ENCODE data around the gene OPCML.

The OPCML gene

DNA sequence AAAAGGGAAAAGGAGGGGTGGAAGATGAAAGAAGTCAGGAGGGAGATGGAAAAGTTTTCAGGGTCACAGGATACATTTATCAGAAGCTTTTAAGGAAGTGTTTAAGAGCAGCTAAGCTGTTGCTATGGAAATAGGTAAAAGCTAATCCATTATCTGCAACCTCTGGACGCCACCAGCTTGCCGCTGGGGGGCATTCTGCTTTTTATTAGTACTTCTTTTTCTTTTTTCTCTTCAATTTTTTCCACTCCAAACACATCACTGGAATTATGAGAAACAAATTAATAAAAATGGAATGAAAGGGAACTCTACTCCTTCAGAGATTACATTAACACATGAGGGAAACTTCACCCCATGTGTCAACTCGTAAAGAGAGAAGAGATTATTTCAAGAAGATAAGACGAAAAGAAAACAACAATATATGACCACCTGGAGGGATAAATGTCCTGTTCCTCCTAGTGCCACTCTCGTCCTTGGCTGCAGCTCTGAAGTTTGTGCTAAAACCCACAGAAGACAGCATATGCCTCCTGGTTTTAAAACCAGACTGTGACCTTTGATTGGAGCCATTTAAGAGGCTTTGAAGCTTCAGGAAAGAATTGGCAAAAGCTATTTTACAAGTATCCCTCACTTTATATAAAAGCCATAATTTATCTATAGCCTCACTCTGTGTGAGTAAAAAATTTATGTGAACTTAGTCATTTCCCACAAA is 972.8 kb downstream of the OPCML start:
- DNase-seq (ENCODE audit: low read depth in 2 of 2), result no peak

DNA sequence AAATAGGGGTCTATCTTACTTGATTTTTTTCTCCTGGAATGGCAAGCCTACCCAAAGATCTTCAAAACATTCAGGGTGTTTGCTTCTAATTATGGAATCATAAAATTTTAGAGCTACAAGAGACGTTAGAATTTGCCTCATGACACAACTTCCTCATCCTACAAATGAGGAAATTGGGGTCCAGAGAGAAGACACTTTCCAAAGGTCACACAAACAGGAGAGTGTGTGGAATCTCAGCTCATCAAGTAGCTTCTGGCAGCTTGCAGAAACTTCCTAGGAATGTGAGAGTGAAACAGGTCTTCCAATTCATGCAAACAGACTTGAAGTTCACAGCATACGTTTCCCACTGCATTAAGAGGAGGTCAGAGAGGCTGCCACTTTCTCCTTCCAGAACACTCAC is 976.0 kb downstream of the OPCML start:
- no peak for DNase-seq (ENCODE audit: low read depth in 2 of 2)

DNA sequence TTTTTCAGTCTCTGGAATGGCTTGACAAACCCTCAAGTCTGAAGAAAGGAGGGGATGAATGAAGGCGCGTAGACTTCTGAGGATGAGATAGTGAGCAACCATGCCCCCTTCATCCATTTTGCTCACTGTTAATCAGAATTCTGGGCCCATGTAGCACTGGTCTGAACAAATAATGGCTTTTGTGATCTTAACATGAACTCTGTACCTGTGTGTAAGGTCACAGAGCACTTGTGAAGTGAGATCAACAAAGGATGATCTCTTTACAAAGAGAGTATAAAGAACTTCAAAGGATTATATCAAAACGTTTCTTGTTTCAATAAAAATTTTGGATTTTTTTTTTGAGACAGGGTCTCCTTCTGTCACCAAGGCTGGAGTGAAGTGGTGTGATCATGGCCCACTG is 976.7 kb downstream of the OPCML start:
- no peak for DNase-seq (ENCODE audit: low read depth in 2 of 2)

DNA sequence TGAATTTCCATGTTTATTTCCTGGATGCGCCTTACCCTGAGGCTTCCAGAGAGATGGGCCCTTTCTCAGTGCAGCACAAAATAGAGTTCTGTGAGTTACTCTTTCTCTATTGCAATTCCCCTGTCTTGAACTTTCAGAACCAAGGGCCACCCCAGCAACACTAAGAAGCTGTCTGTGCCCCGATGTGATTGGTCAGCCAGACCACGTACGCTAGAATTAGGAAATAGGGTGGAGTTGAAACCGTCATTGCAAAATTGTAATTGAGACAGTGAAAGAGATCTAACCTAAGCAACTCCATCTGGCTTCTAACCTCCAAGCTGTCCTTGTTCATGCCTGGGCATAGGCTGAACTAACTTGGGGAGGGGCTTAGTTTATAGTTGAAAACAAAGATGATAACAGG is 981.3 kb downstream of the OPCML start:
- DNase-seq (ENCODE audit: low read depth in 2 of 2), result no peak

DNA sequence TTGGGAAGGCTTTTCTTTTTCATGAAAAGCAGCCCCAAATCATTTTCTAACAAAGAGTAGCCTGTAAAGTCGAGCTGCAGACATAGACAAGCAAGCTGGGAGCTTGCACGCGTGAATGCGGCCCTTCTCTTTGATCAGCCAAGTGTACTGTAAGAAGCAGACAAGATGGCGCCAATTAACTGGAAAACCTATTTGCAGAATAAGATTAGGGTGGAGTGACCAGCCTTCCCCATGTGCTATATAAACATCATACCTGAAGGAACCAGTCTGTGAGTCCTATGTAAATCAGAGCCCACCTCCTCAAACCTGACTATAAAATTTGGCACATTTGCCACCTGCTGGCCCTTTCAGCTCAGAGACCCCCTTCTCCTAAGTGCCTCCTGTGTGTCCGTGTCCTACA is 982.7 kb downstream of the OPCML start:
- DNase-seq (ENCODE audit: low read depth in 2 of 2), result no peak

DNA sequence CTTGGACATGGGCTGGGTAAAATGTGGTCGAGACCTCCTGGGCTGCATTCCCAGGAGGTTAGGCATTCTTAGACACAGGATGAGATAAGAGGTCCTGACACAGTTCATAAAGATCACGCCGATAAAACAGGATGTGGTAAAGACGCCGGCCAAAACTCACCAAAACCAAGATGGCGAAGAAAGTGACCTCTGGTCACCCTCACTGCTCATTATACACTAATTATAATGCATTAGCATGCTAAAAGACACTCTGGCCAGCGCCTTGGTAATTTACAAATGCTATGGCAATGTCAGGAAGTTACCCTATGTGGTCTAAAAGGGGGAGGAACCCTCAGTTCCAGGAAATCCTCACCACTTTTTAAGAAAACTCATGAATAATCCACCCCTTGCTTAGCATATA is 983.3 kb downstream of the OPCML start:
- no peak for DNase-seq (ENCODE audit: low read depth in 2 of 2)

DNA sequence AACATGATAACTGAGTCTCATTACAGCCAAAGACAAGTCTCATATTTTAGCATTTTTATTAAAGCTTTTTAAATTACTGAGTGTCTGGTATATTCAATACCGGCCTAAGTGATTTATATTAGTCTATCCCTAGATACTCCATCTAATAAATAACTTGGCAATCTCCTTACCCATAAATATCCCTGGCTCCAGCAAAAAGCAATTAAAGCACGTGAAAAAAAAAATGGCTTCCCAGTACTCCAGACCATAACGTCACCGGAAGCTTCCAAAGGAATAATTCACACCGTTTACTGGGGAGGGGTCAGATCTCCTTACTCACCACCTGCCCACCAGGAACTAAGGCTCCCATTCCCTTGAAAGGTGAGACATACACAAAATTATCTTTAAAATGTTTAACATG is 988.3 kb downstream of the OPCML start:
- no peak for DNase-seq (ENCODE audit: low read depth in 2 of 2)

DNA sequence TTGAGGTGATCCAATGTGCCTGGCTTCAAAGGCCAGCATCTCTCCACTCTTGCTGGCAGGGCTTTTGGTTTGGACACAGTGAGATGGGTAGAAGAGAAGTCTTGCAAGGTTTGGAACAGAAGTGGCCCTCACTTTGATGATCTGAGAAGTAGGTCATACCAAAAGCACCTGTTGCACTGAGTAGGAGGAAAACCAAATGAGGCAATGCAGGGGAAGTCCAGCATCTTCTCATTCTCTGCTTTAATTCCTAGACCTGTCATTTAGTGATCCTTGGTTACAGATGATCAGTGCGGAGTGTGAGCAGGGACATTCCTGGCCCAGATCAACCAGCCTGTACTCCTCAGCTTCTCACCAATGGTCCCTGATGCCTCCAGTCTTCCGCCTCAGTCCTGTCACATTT is 990.5 kb downstream of the OPCML start:
- DNase-seq (ENCODE audit: low read depth in 2 of 2), result no peak

DNA sequence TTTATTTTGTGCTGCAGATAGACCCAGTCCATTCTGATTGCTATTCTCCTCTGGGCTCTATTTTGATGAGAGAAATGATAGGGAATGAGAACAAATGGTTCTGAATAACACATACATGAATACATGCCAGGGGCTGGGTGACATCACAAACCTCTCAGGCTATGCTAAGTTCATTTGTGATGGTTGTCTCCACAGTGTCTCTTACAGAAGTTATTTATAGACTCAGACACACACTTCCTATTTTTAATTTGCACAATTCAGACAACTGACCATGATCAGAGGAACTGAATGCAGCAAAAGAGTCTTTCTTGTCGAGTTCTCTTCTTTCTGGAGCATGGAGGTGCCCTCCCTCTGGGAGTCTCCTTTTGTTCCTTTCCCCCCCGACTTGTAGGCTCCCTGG is 991.7 kb downstream of the OPCML start:
- DNase-seq (ENCODE audit: low read depth in 2 of 2), result no peak

DNA sequence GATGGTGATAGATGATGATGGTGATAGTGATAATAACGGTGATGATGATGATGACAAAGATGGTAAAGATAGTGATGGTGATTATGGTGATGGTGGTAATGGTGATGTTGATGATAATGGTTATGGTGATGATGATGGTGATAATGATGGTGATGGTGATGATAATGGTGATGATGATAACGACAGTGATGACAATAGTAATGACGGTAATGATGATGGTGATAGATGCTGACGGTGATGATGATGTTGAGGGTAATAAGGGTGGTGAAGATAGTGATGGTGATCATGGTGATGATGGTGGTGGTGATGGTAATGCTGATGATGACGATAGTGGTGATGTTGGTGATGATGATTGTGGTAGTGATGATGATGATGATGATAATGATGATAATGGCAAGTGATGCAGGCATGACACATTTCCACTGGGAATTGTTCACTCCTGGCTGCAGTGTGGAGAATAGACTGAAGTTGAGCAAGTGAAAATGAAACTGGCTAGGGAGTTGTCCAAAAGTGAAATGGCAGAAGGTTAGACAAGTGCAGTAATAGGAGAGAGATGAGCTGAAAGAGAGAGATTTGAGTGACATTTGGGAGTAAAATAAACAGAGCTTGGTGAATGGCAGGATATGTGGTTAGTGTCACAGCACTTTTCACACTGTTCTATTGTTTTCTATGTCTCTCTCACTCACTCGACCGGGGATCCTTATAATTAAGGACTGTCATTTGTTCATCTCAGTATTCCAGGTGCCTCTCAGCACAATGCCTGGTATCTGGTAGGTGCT is 992.5 kb downstream of the OPCML start:
- DNase-seq (ENCODE audit: low read depth in 2 of 2), result no peak

DNA sequence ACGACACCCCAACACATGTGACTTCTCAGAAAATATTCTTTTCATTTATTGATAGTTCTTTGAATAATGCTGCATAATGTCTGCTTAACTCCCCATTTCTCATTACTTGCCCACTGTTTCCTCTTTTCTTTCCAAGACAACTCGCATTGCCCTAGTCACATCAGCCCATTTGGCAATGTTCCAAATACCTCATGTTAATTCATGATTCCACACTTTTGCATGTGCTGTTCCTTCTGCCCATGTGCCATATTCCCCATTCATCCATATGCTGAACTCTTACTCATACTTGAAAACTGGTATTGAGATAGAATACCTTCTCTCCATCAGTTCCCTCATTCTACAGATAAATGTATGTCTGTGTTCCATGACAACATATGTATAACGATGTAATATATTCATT is 993.7 kb downstream of the OPCML start:
- no peak for DNase-seq (ENCODE audit: low read depth in 2 of 2)

DNA sequence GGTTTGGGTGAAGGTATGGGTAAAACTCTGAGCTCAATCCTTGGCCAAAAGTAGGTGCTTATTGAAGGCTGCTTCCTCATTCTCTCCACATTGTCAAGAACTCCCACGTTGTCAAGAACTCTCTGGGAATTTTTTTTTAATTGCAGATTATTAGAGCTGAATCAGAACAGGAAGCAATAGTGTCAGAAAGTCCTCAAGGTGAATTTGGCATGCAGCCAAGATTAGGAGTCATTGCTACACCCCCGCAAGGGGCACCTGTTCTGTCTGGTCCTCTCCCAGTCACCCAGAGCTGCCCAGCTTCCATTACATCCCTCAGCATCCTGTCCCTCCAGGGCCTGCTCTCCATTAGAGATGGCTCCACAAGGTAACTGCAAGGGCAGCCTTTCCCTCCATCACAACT is 996.5 kb downstream of the OPCML start:
- DNase-seq (ENCODE audit: low read depth in 2 of 2), result no peak

DNA sequence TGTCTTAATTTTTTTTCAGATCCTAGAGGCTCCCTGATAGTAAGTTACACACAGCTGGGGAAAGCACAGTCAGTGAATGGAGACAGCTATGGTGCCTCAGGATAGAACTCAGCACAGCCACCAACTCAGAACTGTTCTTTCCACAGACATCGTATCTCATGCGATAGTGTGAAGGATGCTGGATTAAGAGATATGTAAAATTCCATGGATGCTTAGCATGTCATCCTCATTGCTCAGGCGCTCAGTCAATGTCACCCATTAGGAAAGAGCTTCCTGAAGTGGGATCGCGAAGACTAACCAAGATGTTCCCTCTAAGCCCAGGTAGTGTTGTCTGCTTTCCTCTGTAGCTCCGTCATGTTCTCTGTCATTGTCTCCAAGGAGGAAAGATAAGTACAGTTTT is 1000.4 kb downstream of the OPCML start:
- no peak for DNase-seq (ENCODE audit: low read depth in 2 of 2)

DNA sequence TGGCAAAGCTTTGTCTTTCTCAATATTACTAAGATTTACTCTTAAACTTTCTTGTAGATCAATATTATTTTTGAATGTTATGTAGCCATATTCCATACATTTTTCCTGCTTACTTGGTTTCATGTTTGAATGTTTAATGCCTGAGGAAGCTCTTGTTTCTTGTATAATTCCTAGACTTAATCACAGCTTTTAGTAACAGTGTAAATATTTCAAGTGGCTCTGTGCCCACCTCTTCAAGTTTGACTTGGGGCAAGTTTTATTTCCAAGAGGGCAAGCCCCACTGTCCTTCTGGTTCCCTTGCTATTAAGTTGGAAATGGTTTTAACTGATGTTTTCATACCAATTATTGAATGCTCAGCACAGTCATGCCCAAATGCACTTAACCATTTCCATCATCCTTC is 1004.1 kb downstream of the OPCML start:
- no peak for DNase-seq (ENCODE audit: low read depth in 2 of 2)

DNA sequence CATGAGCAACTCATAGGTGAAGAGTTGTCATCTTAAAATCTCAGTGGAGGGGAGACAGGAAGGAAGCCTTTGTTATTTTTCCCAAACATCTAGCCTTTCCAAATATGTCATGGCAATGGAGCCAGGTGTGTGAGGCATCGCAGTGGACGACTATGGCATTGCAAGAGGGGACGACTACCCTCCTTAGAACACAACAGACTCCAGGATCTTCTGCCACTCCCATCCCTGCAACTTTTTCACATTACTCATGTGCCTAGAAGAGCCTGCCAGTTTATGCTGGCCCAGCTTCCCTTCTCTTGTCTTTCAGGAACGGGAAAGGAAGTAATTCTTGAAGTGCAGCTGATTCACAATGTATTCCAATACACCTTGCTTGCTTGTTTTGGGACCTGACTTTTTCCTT is 1008.4 kb downstream of the OPCML start:
- no peak for DNase-seq (ENCODE audit: low read depth in 2 of 2)

DNA sequence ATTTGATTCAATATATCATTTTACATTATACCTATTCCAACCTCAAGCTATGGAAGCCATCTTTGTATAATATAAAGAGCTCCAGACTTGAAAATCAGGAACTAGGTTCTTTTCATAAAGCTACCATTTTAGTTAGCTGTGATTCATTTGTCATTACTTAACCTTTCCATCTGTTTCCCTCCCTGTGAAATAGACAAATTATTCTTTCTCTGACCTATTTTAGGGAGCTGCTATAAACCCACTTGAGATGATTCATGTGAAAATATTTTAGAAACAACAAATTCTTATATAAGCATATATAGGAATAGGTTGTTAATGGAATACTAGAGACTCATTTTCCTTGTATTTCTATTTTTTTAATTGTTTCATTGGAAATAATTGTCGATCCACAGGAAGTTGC is 1012.1 kb downstream of the OPCML start:
- no peak for DNase-seq (ENCODE audit: low read depth in 2 of 2)

DNA sequence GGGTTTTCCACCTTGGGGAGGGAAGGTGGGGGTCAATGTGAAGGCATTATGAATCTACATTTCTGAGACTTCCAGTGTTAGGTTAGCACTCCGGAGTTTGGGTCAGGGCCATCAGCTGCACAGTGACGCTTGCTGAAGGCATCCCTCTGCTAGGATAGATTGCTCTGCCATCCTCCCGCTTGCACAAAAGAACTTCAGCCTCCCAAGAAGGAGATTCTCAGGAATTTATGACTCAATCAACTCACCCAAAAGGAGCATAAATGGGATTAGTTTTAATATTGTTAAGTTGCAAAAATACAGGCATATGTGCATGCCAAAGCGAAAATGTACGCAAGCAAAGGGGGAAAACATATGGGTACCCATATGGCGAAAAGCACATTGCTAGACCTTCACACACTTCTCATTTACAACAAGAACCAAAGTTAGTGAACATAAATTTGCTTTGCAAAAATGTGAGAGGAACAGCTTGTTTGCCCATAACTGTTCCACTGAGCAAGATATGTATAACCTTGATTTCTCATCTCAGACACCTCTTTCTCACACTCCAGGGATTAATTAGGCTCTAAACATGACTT is 1013.0 kb downstream of the OPCML start:
- no peak for DNase-seq (ENCODE audit: low read depth in 2 of 2)

DNA sequence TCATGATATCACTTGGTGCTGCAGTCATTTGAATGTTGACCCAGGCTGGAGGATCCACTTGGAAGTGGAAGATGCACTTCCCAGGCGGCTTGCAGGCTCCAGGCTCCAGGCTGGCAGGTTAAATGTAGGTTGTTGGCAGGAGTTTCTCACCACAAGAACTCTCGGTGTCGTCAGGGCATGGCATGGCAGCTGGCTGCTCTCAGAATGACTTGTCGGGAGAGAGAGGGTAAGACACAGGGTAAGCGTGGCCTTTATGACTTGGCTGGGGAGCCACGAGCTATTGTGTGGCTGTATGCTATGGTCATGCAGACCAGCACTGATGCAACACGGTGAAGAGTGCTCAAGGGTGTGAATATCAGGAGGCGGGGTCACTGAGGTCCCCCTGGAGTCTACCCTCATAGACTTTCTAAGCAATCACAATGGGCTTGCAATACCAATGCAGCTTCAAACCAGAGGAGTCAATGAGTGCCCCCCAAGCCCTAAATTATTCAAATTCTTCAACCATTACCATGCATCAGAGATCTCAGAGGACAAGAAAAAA is 1027.7 kb downstream of the OPCML start:
- no peak for DNase-seq (ENCODE audit: low read depth in 2 of 2)

DNA sequence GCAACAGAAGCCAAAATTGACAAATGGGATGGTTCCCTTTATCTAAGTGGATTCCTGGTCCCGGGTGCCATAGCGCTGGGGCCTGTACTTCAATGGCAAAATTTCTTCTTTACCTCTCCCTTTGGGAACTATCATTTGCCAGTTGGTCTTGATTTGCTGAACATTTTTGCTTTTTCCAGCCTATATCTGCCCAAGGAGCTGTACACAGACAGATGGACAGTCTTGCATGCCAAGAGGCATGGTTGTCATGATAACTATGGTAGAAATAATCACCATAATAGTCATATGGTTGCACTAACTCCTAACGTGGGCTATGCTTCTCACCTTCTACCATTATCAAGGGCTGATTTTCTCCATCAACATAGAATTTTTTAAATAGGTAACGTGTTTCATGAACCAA is 1030.9 kb downstream of the OPCML start:
- no peak for DNase-seq (ENCODE audit: low read depth in 2 of 2)

DNA sequence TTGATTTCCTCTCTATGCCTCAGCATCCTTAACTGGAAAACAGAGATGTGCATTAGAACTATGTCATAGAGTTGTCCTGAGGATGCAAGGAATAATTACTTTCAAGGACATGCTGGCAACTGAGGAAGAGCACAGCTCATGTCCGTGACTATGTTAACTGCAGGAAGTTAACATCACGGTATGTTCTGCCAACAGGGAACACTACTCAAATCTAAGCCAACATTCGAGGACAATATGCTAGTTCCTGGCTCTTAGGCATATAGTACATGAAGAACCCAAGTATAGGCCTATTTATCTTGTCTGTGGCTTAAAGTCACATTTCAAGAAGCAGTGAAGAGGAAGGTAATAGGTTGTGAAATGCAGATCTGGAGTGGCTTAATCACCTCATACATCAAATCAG is 1032.6 kb downstream of the OPCML start:
- no peak for DNase-seq (ENCODE audit: low read depth in 2 of 2)

DNA sequence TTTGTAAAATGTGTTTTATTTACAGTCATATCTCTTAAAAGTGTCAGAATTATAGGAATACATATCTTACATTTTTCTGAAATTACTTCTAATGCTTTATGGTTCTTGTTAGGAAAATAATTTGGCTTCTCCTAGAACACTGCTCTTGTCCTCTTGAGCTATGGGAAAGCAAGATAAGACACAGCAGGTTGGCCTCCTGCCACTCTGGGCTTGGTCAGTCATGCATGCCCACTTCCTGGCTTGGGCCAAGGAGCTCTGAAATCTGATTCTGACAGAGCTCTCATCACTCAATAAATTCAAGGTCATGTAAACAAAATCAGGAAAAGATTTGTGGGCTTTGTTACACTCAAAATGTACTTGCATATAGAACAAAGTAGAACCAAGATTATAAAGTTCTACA is 1036.0 kb downstream of the OPCML start:
- DNase-seq (ENCODE audit: low read depth in 2 of 2), result no peak

DNA sequence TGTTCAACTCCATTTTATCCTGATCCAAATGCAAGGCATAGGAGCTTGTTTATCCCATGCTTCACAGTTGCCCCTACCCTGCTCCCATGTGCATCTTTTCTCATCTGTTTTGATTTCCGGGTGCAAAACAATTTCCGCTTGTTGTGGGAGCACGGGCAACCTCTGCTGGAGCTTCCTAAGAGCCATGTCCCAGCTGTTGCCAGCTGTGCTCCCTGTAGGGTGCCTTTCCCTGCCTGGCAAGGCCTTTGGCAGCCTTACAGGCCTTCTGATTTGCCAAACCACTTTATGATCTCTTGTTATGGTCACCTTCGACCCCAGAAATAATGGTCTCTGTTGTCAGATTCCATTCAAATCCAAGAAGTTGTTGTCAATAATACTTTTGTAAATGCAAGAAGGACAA is 1038.5 kb downstream of the OPCML start:
- no peak for DNase-seq (ENCODE audit: low read depth in 2 of 2)

DNA sequence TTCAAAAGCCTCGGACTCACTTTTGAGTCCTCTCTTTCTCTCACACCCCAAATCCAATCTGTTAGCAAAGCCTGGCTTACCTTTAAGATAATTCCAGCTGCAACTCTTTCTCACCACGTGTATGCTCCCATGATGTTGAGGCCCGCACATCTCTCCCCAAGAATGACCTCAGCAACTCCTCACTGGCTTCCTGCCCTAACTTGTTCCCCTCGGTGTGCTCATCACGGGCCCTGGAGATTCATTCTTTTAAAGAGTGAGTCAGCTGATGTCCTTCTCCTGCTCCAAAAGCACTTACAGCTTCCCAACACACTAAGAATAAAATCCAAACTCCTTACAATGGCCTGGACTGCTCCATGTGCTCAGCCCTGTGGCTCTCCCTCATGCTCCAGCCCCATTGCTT is 1041.3 kb downstream of the OPCML start:
- no peak for DNase-seq (ENCODE audit: low read depth in 2 of 2)

All from stimulated activated CD4-positive, alpha-beta T cell treated with anti-CD3 and anti-CD28 coated beads, Interleukin-4, amount 100 ng/mL, for 48 hours (primary cell).